A549 (cell line): ENCODE results near the gene ZNF331.

Experiments used
- CTCF ChIP-seq: fragments of >200 bp; sonication (Bioruptor Twin); formaldehyde crosslinking; IDR thresholded peaks from 3 replicates; pipeline ENCODE4 v1.5.1; 2016
- ELK1 ChIP-seq: fragments of 150-350 bp; IDR thresholded peaks from 2 replicates; pipeline ENCODE4 v1.6.1; 2014; ENCODE audit warnings: low read depth, mild to moderate bottlenecking, low read length
- EP300 ChIP-seq, 2 experiments: fragments of >200 bp; sonication (Bioruptor Twin); formaldehyde crosslinking; IDR thresholded peaks; 2 replicates in 1 of 2; 3 replicates in 1 of 2; pipeline ENCODE4 v1.6.1; 2016 to 2017
- JUNB ChIP-seq: fragments of >200 bp; sonication (Bioruptor Twin); formaldehyde crosslinking; IDR thresholded peaks from 2 replicates; pipeline ENCODE4 v1.6.1; 2016
- MAFK ChIP-seq: fragments of 450-650 bp; IDR thresholded peaks from 2 replicates; pipeline ENCODE4 v1.6.1; 2014; ENCODE audit not compliant: partially characterized antibody
- POLR2AphosphoS2 ChIP-seq: conservative IDR thresholded peaks from 2 replicates; pipeline ENCODE4 v1.6.1; 2012; ENCODE audit warnings: low read length, improper control_type of control experiment, inconsistent platforms
- RAD21 ChIP-seq, 2 experiments: fragments of >200 bp in 1 of 2; sonication (Bioruptor Twin) in 1 of 2; formaldehyde crosslinking in 1 of 2; IDR thresholded peaks in 1 of 2; conservative IDR thresholded peaks in 1 of 2; 2 replicates in 1 of 2; 3 replicates in 1 of 2; pipeline ENCODE4 v1.6.1; 2012 to 2018; ENCODE audit warnings: inconsistent platforms in 1 of 2
- TF ChIP-seq, protein P1 (sequence below): fragments of 200-600 bp; sonication (generic); IDR thresholded peaks from 2 replicates; pipeline ENCODE4 v1.6.1; 2016; ENCODE audit warnings: antibody characterized with exemption, mild to moderate bottlenecking, moderate library complexity

DNA sequence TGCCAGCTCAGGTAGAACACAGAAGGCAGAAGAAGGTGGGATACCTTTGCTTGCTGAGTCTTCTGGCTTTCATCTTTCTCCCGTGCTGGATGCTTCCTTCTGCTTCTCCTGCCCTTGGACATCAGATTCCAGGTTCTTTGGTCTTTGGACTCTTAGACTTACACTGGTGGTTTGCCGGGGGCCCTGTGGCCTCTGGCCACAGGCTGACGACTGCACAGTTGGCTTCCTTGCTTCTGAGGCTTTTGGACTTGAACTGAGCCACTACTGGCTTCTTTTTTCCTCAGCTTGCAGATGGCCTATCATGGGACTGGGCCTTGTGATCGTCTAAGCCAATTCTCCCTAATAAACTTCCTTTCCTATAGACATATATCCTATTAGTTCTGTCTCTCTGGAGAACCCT lies 19.8 kb upstream of the ZNF331 start:
- TF ChIP-seq MAFK (no peak), ELK1 (no peak), CTCF (no peak), POLR2AphosphoS2 (no peak), RAD21 (conservative IDR thresholded peaks at IDR 0.05 in 1 of 2, IDR thresholded peaks at IDR 0.05 in 1 of 2) (no peak), JUNB (no peak), EP300 (IDR thresholded peaks at IDR 0.05) (no peak)
- TF ChIP-seq, protein P1, sequence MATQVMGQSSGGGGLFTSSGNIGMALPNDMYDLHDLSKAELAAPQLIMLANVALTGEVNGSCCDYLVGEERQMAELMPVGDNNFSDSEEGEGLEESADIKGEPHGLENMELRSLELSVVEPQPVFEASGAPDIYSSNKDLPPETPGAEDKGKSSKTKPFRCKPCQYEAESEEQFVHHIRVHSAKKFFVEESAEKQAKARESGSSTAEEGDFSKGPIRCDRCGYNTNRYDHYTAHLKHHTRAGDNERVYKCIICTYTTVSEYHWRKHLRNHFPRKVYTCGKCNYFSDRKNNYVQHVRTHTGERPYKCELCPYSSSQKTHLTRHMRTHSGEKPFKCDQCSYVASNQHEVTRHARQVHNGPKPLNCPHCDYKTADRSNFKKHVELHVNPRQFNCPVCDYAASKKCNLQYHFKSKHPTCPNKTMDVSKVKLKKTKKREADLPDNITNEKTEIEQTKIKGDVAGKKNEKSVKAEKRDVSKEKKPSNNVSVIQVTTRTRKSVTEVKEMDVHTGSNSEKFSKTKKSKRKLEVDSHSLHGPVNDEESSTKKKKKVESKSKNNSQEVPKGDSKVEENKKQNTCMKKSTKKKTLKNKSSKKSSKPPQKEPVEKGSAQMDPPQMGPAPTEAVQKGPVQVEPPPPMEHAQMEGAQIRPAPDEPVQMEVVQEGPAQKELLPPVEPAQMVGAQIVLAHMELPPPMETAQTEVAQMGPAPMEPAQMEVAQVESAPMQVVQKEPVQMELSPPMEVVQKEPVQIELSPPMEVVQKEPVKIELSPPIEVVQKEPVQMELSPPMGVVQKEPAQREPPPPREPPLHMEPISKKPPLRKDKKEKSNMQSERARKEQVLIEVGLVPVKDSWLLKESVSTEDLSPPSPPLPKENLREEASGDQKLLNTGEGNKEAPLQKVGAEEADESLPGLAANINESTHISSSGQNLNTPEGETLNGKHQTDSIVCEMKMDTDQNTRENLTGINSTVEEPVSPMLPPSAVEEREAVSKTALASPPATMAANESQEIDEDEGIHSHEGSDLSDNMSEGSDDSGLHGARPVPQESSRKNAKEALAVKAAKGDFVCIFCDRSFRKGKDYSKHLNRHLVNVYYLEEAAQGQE: no peak
